Thyroid gland (tissue), 4 donors: ENCODE data around the gene LEF1. TPM values are rescaled to one million over a fixed set of nuclear protein-coding genes. Genes with fewer than 3 reads are reported as not detected.
A peak's percentile ranks its signal among the peaks of the same experiment; 100 is the strongest.

Experiments
- DNase-seq, 2 donors: peaks; one replicate each; pipeline ENCODE4 v3.0.0-alpha.2; 2019
- H3K27ac ChIP-seq, 3 donors: fragments of 200-600 bp; sonication (generic); 1 replicate in 2 of 3; 2 replicates in 1 of 3; pipeline ENCODE4 v1.5.1; 2016 to 2019; ENCODE audit warnings: mild to moderate bottlenecking in 1 of 3, moderate library complexity in 1 of 3
- H3K27me3 ChIP-seq: fragments of 200-600 bp; sonication (generic); one replicate; pipeline ENCODE4 v1.5.1; 2019
- H3K36me3 ChIP-seq, 2 donors: fragments of 200-600 bp; sonication (generic); one replicate each; pipeline ENCODE4 v1.5.1; 2016 to 2019
- H3K4me1 ChIP-seq, 2 donors: fragments of 200-600 bp; sonication (generic); one replicate each; pipeline ENCODE4 v1.5.1; 2017 to 2019
- H3K4me3 ChIP-seq, 3 donors: fragments of 200-600 bp; sonication (generic); replicated peaks in 1 of 3; 1 replicate in 2 of 3; 2 replicates in 1 of 3; pipeline ENCODE4 v1.5.1; 2016; ENCODE audit warnings: mild to moderate bottlenecking in 1 of 3
- H3K9me3 ChIP-seq: fragments of 200-600 bp; sonication (generic); one replicate; pipeline ENCODE4 v1.5.1; 2017
- POLR2A ChIP-seq, 2 donors: fragments of 450-650 bp; IDR thresholded peaks; one replicate each; pipeline ENCODE4 v1.6.1; 2017; ENCODE audit warnings: antibody characterized with exemption in 2 of 2, mild to moderate bottlenecking in 2 of 2, moderate library complexity in 1 of 2
- WGBS, 2 donors: methylation state at CpG; one replicate each; pipeline ENCODE4 v1.1.5; 2017; 5-methylcytosine and 5-hydroxymethylcytosine counted together
- intact Hi-C: fragments of 100-400 bp; cut with DNase I; formaldehyde crosslinking; loops from one replicate; pipeline ENCODE4 v1.15.1; 2023
- total RNA-seq, 4 donors: library from RNA; depleted of rRNA; stranded (reverse); fragments of >200 nt; gene quantifications; one replicate each; pipeline ENCODE4 v1.2.3, GENCODE V29; 2016
- TF ChIP-seq, protein P1 (sequence below), 6 experiments: fragments of 200-600 bp in 3 of 6; fragments of 450-650 bp in 3 of 6; sonication (generic) in 3 of 6; IDR thresholded peaks; one replicate each; pipeline ENCODE4 v1.5.1; 2016 to 2019; ENCODE audit warnings: antibody characterized with exemption in 6 of 6, mild to moderate bottlenecking in 2 of 6, inconsistent platforms in 1 of 6, moderate library complexity in 1 of 6

LEF1 gene
- 10 to 100 TPM in 2 of 4 donors, 1 to 10 TPM in 2; 4.2 to 24.3 (median 9.9) TPM for total RNA-seq

GRCh38 chr4:108168671-108169523 is at the start of gene LEF1:
LEF1 (minus strand) TSS chr4:108168932; CDS start chr4:108167767, 1,165 bp downstream.
- peak; percentile 56 to 82 for DNase-seq
- peaks cover 7 to 31% of the 10 kb centered on the region in 2 donors for H3K4me1 ChIP-seq
- intact Hi-C loops, result no loop called here
- peak within 1 kb of the TSS in 1 of 3 donors; percentile 60 for H3K27ac ChIP-seq
- peak within 1 kb of the TSS; percentile 7 to 59 (median 54) for H3K4me3 ChIP-seq
- H3K27me3 ChIP-seq, result peaks cover 12% of the 10 kb centered on the region
- WGBS, 2 donors, result 2 to 3% methylated on average over 20 to 32 of the region's 61 CpGs
- H3K9me3 ChIP-seq, result no peaks in the 10 kb centered on the region
- no peaks in the 10 kb centered on the region for H3K36me3 ChIP-seq
- TF ChIP-seq, protein P1, sequence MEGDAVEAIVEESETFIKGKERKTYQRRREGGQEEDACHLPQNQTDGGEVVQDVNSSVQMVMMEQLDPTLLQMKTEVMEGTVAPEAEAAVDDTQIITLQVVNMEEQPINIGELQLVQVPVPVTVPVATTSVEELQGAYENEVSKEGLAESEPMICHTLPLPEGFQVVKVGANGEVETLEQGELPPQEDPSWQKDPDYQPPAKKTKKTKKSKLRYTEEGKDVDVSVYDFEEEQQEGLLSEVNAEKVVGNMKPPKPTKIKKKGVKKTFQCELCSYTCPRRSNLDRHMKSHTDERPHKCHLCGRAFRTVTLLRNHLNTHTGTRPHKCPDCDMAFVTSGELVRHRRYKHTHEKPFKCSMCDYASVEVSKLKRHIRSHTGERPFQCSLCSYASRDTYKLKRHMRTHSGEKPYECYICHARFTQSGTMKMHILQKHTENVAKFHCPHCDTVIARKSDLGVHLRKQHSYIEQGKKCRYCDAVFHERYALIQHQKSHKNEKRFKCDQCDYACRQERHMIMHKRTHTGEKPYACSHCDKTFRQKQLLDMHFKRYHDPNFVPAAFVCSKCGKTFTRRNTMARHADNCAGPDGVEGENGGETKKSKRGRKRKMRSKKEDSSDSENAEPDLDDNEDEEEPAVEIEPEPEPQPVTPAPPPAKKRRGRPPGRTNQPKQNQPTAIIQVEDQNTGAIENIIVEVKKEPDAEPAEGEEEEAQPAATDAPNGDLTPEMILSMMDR (IDR thresholded peaks at IDR 0.05), result no peak
- peak in 1 of 2 donors; percentile 41 for TF ChIP-seq POLR2A (IDR thresholded peaks at IDR 0.05)

DNA sequence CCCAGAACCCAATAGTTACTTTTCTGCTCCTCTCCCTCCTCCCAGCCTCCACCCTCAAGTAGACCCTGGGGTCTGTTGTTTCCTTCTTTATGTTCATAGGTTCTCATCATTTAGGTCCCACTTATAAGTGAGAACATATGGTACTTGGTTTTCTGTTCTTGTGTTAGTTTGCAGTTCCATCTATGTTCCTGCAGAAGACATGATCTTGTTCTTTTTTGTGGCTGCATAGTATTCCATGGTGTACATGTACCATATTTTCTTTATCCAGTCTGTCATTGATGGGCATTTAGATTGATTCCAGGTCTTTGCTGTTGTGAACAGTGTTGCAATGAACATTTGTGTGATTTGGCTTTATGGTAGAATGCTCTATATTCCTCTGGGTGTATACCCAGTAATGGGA is 47.8 kb upstream of the LEF1 start:
- Histone ChIP-seq H3K9me3 (no peaks in the 10 kb centered on the region), H3K27me3 (no peaks in the 10 kb centered on the region), H3K4me1 (no peaks in the 10 kb centered on the region), H3K4me3 (no peak overlapping the region), H3K36me3 (no peaks in the 10 kb centered on the region), H3K27ac (no peak overlapping the region)
- intact Hi-C loops, result no loop called here
- no peak for TF ChIP-seq POLR2A (IDR thresholded peaks at IDR 0.05)
- TF ChIP-seq, protein P1 (IDR thresholded peaks at IDR 0.05), result no peak
- no peak for DNase-seq

GRCh38 chr4:108215055-108215454 is 46.3 kb upstream of the LEF1 start:
- Histone ChIP-seq H3K36me3 (no peaks in the 10 kb centered on the region), H3K27ac (no peak overlapping the region), H3K4me3 (no peak overlapping the region), H3K4me1 (no peaks in the 10 kb centered on the region), H3K9me3 (no peaks in the 10 kb centered on the region), H3K27me3 (no peaks in the 10 kb centered on the region)
- no peak for DNase-seq
- 86 to 94% methylated on average over 4 of the region's 4 CpGs for WGBS, 2 donors
- intact Hi-C loops, result no loop called here
- TF ChIP-seq, protein P1 (IDR thresholded peaks at IDR 0.05), result no peak
- no peak for TF ChIP-seq POLR2A (IDR thresholded peaks at IDR 0.05)

DNA sequence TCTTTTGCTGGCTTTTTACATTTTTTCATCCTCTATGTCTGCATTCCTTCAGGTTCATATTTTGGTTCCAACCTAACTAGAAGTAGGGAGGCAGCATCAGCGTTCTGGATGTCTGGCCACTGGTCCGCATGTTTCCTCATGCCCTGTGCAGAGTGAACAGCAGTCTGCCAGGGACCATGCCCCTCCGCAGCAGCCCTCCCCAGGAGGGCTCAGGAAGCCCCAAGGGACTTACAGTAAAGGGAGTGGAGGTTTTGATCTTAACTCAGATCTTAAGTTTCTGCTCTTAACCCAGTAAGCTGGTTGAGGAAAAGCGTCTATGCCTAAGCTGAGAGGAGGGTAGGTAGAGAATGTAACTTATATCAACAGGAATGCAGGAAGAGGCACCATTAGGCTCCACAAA is 45.0 kb upstream of the LEF1 start:
- Histone ChIP-seq H3K27me3 (no peaks in the 10 kb centered on the region), H3K9me3 (no peaks in the 10 kb centered on the region), H3K4me1 (no peaks in the 10 kb centered on the region), H3K4me3 (no peak overlapping the region), H3K27ac (no peak overlapping the region), H3K36me3 (no peaks in the 10 kb centered on the region)
- no peak for TF ChIP-seq POLR2A (IDR thresholded peaks at IDR 0.05)
- TF ChIP-seq, protein P1 (IDR thresholded peaks at IDR 0.05), result no peak
- intact Hi-C loops, result no loop called here
- no peak for DNase-seq
- WGBS, 2 donors, result 84 to 90% methylated on average over 4 of the region's 4 CpGs

DNA sequence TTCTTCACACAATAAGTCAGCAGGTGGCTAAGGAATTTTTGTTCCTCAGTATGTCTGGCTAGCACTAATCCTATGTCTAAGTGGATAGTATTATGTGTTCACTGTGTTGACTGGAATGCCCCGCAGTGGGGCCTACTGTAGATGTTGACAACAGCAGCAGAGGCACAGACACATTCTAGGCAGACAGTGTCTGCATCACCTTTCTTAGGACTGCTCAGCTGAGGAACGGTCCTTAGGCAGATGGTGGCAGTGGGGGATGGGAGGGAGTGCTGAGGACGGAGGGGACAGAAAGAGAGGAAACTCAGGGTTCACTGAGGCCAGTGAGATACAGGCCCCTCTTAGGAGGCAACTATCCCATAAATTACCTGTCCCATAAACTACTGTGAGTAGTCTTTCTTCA is 44.6 kb upstream of the LEF1 start:
- WGBS, 2 donors, result 82 to 84% methylated on average over 3 of the region's 3 CpGs
- no peak for DNase-seq
- H3K9me3 ChIP-seq, result no peaks in the 10 kb centered on the region
- intact Hi-C loops, result no loop called here
- no peaks in the 10 kb centered on the region for H3K27me3 ChIP-seq
- no peak for TF ChIP-seq POLR2A (IDR thresholded peaks at IDR 0.05)
- TF ChIP-seq, protein P1 (IDR thresholded peaks at IDR 0.05), result no peak
- no peaks in the 10 kb centered on the region for H3K36me3 ChIP-seq
- H3K4me1 ChIP-seq, result no peaks in the 10 kb centered on the region
- no peak overlapping the region for H3K27ac ChIP-seq
- H3K4me3 ChIP-seq, result no peak overlapping the region
